ENCODE data around the gene BSPH1. TPM values are rescaled to one million over a fixed set of nuclear protein-coding genes. Genes with fewer than 3 reads are reported as not detected.

Gene BSPH1
- total RNA-seq, 4 donors from 2014 or later = not detected

GRCh38 chr19:48006762-48007161 lies 14.8 kb upstream of the BSPH1 start:
- H3K4me3 ChIP-seq = no peak overlapping the region
- no peak for TF ChIP-seq CTCF (IDR thresholded peaks at IDR 0.05)
- no peak for TF ChIP-seq POLR2A (IDR thresholded peaks at IDR 0.05)
- no peak for TF ChIP-seq EP300 (IDR thresholded peaks at IDR 0.05)
- WGBS, 2 donors = 81 to 85% methylated on average over 6 of the region's 6 CpGs
- H3K27ac ChIP-seq = no peak overlapping the region
- H3K27me3 ChIP-seq = no peaks in the 10 kb centered on the region
- no peak for DNase-seq (ENCODE audit: low spot score in 2 of 2)
- no peaks in the 10 kb centered on the region for H3K36me3 ChIP-seq
- H3K4me1 ChIP-seq = no peaks in the 10 kb centered on the region
- H3K9me3 ChIP-seq = peaks cover 0 to 17% (median 0%) of the 10 kb centered on the region in 4 donors

- peaks cover 0 to 16% (median 0%) of the 10 kb centered on the region in 4 donors for H3K9me3 ChIP-seq
- TF ChIP-seq CTCF (IDR thresholded peaks at IDR 0.05) (no peak), EP300 (IDR thresholded peaks at IDR 0.05) (no peak), POLR2A (IDR thresholded peaks at IDR 0.05) (no peak)
- H3K36me3 ChIP-seq = no peaks in the 10 kb centered on the region
- H3K4me3 ChIP-seq = no peak overlapping the region
- H3K27me3 ChIP-seq = no peaks in the 10 kb centered on the region
- no peak overlapping the region for H3K27ac ChIP-seq
- DNase-seq (ENCODE audit: low spot score in 2 of 2) = no peak
- H3K4me1 ChIP-seq = no peaks in the 10 kb centered on the region
- WGBS, 2 donors = 68 to 69% methylated on average over 6 of the region's 6 CpGs
Measured at GRCh38 chr19:48004236-48004635, 12.3 kb upstream of the BSPH1 start.

- Histone ChIP-seq H3K4me3 (no peak overlapping the region), H3K9me3 (peaks cover 0 to 7% (median 0%) of the 10 kb centered on the region in 4 donors), H3K4me1 (no peaks in the 10 kb centered on the region), H3K27me3 (no peaks in the 10 kb centered on the region), H3K27ac (no peak overlapping the region), H3K36me3 (no peaks in the 10 kb centered on the region)
- no peak for TF ChIP-seq CTCF (IDR thresholded peaks at IDR 0.05)
- DNase-seq (ENCODE audit: low spot score in 2 of 2) = no peak
- 84 to 87% methylated on average over 6 of the region's 6 CpGs for WGBS, 2 donors
Measured at GRCh38 chr19:48000846-48001245, 8.9 kb upstream of the BSPH1 start.

GRCh38 chr19:47998800-47999199 lies 6.8 kb upstream of the BSPH1 start:
- Histone ChIP-seq H3K36me3 (no peaks in the 10 kb centered on the region), H3K27me3 (no peaks in the 10 kb centered on the region), H3K4me1 (no peaks in the 10 kb centered on the region), H3K27ac (no peak overlapping the region), H3K4me3 (no peak overlapping the region), H3K9me3 (peaks cover 0 to 7% (median 0%) of the 10 kb centered on the region in 4 donors)
- no peak for DNase-seq (ENCODE audit: low spot score in 2 of 2)
- TF ChIP-seq CTCF (IDR thresholded peaks at IDR 0.05) (no peak), EP300 (IDR thresholded peaks at IDR 0.05) (no peak), POLR2A (IDR thresholded peaks at IDR 0.05) (no peak)
- whole genome bisulfite sequencing, 2 donors = 83 to 85% methylated on average over 6 of the region's 6 CpGs

GRCh38 chr19:47996230-47996727 lies 4.3 kb upstream of the BSPH1 start:
- Histone ChIP-seq H3K27ac (no peak overlapping the region), H3K36me3 (no peaks in the 10 kb centered on the region), H3K4me1 (no peaks in the 10 kb centered on the region), H3K9me3 (peaks cover 0 to 7% (median 0%) of the 10 kb centered on the region in 4 donors), H3K4me3 (no peak overlapping the region), H3K27me3 (no peaks in the 10 kb centered on the region)
- TF ChIP-seq EP300 (IDR thresholded peaks at IDR 0.05) (no peak), CTCF (IDR thresholded peaks at IDR 0.05) (no peak), POLR2A (IDR thresholded peaks at IDR 0.05) (no peak)
- WGBS, 2 donors = 69 to 71% methylated on average over 1 of the region's 1 CpG
- DNase-seq (ENCODE audit: low spot score in 2 of 2) = no peak
